PC-9 (cell line): ENCODE data around the gene HAUS5. TPM values are rescaled to one million over a fixed set of nuclear protein-coding genes. Genes with fewer than 3 reads are reported as not detected.
"Not testable (repeated sequence)": the region's sequence is repeated elsewhere in the genome, so short reads cannot be mapped to it uniquely, and the experiment has no call there.

ENCODE experiments used
- BruUV-seq: library from RNA; stranded (reverse); fragments of 400-500 nt; replicated peaks from 2 replicates; lab custom pipeline; 2021; lab: Mats Ljungman, UMichigan
- CTCF ChIA-PET: fragments of 300-600 bp; sonication (Branson Sonifier 250); formaldehyde crosslinking; loops from one replicate; lab custom pipeline; 2022; ENCODE audit warnings: antibody characterized with exemption; lab: Charles Lee
- POLR2A ChIA-PET: fragments of 300-600 bp; sonication (Branson Sonifier 250); formaldehyde crosslinking; loops from one replicate; lab custom pipeline; 2022; ENCODE audit warnings: antibody characterized with exemption; ENCODE audit not compliant: unreplicated experiment; lab: Charles Lee
- DNase-seq, 2 experiments: peaks; one replicate each; pipeline versions ENCODE4 v3.0.0 to v3.0.0-alpha.2; 2015 to 2022; ENCODE audit warnings: mixed read lengths in 1 of 2
- H2AFZ ChIP-seq: fragments of 200-600 bp; sonication (generic); 2 replicates; pipeline ENCODE4 v1.8.1; 2017; ENCODE audit warnings: antibody characterized with exemption
- H3F3A ChIP-seq: fragments of 200-600 bp; sonication (generic); 2 replicates; pipeline ENCODE4 v1.8.1; 2017; ENCODE audit warnings: antibody characterized with exemption, mild to moderate bottlenecking, low read depth; ENCODE audit not compliant: insufficient read depth
- H3K27ac ChIP-seq: fragments of 200-600 bp; sonication (generic); 2 replicates; pipeline ENCODE4 v1.6.1; 2016; ENCODE audit warnings: mixed run types
- H3K27me3 ChIP-seq: fragments of 200-600 bp; sonication (generic); 2 replicates; pipeline ENCODE4 v1.6.1; 2016; ENCODE audit warnings: low read depth, mixed run types; ENCODE audit not compliant: insufficient read depth
- H3K36me3 ChIP-seq: fragments of 200-600 bp; sonication (generic); 2 replicates; pipeline ENCODE4 v1.6.1; 2016; ENCODE audit warnings: low read depth, mixed run types
- H3K4me1 ChIP-seq: fragments of 200-600 bp; sonication (generic); replicated peaks from 2 replicates; pipeline ENCODE4 v1.6.1; 2016; ENCODE audit warnings: mixed run types; ENCODE audit not compliant: insufficient read depth
- H3K4me2 ChIP-seq: fragments of 200-600 bp; sonication (generic); 2 replicates; pipeline ENCODE4 v1.6.1; 2017; ENCODE audit warnings: mixed run types
- H3K4me3 ChIP-seq: fragments of 200-600 bp; sonication (generic); 2 replicates; pipeline ENCODE4 v1.6.1; 2016; ENCODE audit warnings: mixed run types
- H3K79me2 ChIP-seq: fragments of 200-600 bp; sonication (generic); 2 replicates; pipeline ENCODE4 v1.6.1; 2017; ENCODE audit warnings: low read depth, mixed run types
- H3K9me2 ChIP-seq: fragments of 200-600 bp; sonication (generic); 2 replicates; pipeline ENCODE4 v1.8.1; 2017; ENCODE audit warnings: mild to moderate bottlenecking; ENCODE audit not compliant: insufficient read depth
- H3K9me3 ChIP-seq: fragments of 200-600 bp; sonication (generic); 2 replicates; pipeline ENCODE4 v1.8.1; 2016; ENCODE audit warnings: low read depth; ENCODE audit not compliant: insufficient read depth
- H4K20me1 ChIP-seq: fragments of 200-600 bp; sonication (generic); 2 replicates; pipeline ENCODE4 v1.8.1; 2017; ENCODE audit not compliant: insufficient read depth
- CTCF ChIP-seq: fragments of 200-600 bp; sonication (generic); conservative IDR thresholded peaks from 2 replicates; pipeline ENCODE4 v1.6.1; 2017; ENCODE audit warnings: mixed run types, antibody characterized with exemption, mild to moderate bottlenecking, moderate library complexity
- EZH2 ChIP-seq: fragments of 200-600 bp; sonication (generic); IDR thresholded peaks from 2 replicates; pipeline ENCODE4 v1.8.0; 2017; ENCODE audit warnings: antibody characterized with exemption, low read depth
- intact Hi-C: fragments of 100-400 bp; cut with micrococcal nuclease; formaldehyde crosslinking; loops from one replicate; pipeline ENCODE4 v1.10.0; 2022; ENCODE audit not compliant: unreplicated experiment
- total RNA-seq: library from RNA; stranded (reverse); gene quantifications from 2 replicates; pipeline ENCODE4 v1.2.3, GENCODE V29; 2021

Gene HAUS5
- total RNA-seq, 1 experiment from 2014 or later: 21.7 TPM

GRCh38 chr19:35595928-35596327 lies 16.6 kb upstream of the HAUS5 start:
- no peaks in the 10 kb centered on the region for H3K79me2 ChIP-seq
- CTCF ChIA-PET: no interaction called here
- no peak for DNase-seq
- peaks cover 21% of the 10 kb centered on the region for H3F3A ChIP-seq
- TF ChIP-seq CTCF (no peak), EZH2 (no peak)
- H3K9me2 ChIP-seq: no peaks in the 10 kb centered on the region
- H3K4me1 ChIP-seq: peaks cover 12% of the 10 kb centered on the region; the same call in 1 of the 2 replicates
- H3K36me3 ChIP-seq: no peaks in the 10 kb centered on the region
- H3K27ac ChIP-seq: no peak overlapping the region
- no peaks in the 10 kb centered on the region for H4K20me1 ChIP-seq
- no peak overlapping the region for H3K4me3 ChIP-seq
- intact Hi-C loops: no loop called here
- H2AFZ ChIP-seq: no peak overlapping the region
- no peaks in the 10 kb centered on the region for H3K9me3 ChIP-seq
- no peak overlapping the region for H3K4me2 ChIP-seq
- POLR2A ChIA-PET: interaction anchor here (0.7 kb wide), 1 partner anchor 316 kb away, joined by 14 read pairs; no protein-coding TSS in a partner anchor
- no peaks in the 10 kb centered on the region for H3K27me3 ChIP-seq
- BruUV-seq: no TSS peak

- no TSS peak for BruUV-seq
- ChIA-PET POLR2A (no interaction called here), CTCF (no interaction called here)
- Histone ChIP-seq H3K27me3 (no peaks in the 10 kb centered on the region), H3F3A (peaks cover 21% of the 10 kb centered on the region), H3K4me3 (no peak overlapping the region), H3K4me2 (no peak overlapping the region), H3K27ac (no peak overlapping the region), H4K20me1 (no peaks in the 10 kb centered on the region), H3K4me1 (peaks cover 12% of the 10 kb centered on the region; the same call in 1 of the 2 replicates), H3K9me3 (no peaks in the 10 kb centered on the region), H3K9me2 (no peaks in the 10 kb centered on the region), H3K79me2 (no peaks in the 10 kb centered on the region), H3K36me3 (no peaks in the 10 kb centered on the region), H2AFZ (no peak overlapping the region)
- no peak for TF ChIP-seq CTCF
- TF ChIP-seq EZH2: no peak
- DNase-seq: no peak
- intact Hi-C loops: no loop called here
These were observed 16.1 kb upstream of the HAUS5 start for GRCh38 chr19:35596366-35596999.

- H3K9me2 ChIP-seq: no peaks in the 10 kb centered on the region
- POLR2A ChIA-PET: no interaction called here
- intact Hi-C loops: no loop called here
- H3F3A ChIP-seq: peaks cover 21% of the 10 kb centered on the region
- H3K27me3 ChIP-seq: no peaks in the 10 kb centered on the region
- no peak overlapping the region for H3K4me2 ChIP-seq
- no peaks in the 10 kb centered on the region for H3K79me2 ChIP-seq
- DNase-seq: no peak
- CTCF ChIA-PET: no interaction called here
- H2AFZ ChIP-seq: no peak overlapping the region
- no peak for TF ChIP-seq EZH2
- peaks cover 25% of the 10 kb centered on the region for H3K4me1 ChIP-seq
- peaks cover 1% of the 10 kb centered on the region; the same call in 1 of the 2 replicates for H3K9me3 ChIP-seq
- H3K27ac ChIP-seq: no peak overlapping the region
- no TSS peak for BruUV-seq
- no peaks in the 10 kb centered on the region for H3K36me3 ChIP-seq
- no peak overlapping the region for H3K4me3 ChIP-seq
- H4K20me1 ChIP-seq: no peaks in the 10 kb centered on the region
These were observed 10.6 kb upstream of the HAUS5 start for GRCh38 chr19:35601971-35602370.

- H3K4me3 ChIP-seq, H4K20me1 ChIP-seq, H3K9me2 ChIP-seq, CTCF ChIA-PET, DNase-seq, H3F3A ChIP-seq, H3K79me2 ChIP-seq, intact Hi-C loops, H3K27me3 ChIP-seq, H3K36me3 ChIP-seq, H2AFZ ChIP-seq: not testable (repeated sequence)
- peak overlapping the region; percentile 78 for H3K27ac ChIP-seq
- TSS peak; percentile 86 for BruUV-seq
- POLR2A ChIA-PET: interaction anchor here (0.6 kb wide), 1 partner anchor 110 kb away, joined by 3 read pairs; no protein-coding TSS in a partner anchor
- peaks cover 12% of the 10 kb centered on the region for H3K4me1 ChIP-seq
- H3K4me2 ChIP-seq: peak overlapping the region; percentile 54
- peaks cover 12% of the 10 kb centered on the region for H3K9me3 ChIP-seq
These were observed 8.1 kb upstream of the HAUS5 start for GRCh38 chr19:35604436-35604835.

DNA sequence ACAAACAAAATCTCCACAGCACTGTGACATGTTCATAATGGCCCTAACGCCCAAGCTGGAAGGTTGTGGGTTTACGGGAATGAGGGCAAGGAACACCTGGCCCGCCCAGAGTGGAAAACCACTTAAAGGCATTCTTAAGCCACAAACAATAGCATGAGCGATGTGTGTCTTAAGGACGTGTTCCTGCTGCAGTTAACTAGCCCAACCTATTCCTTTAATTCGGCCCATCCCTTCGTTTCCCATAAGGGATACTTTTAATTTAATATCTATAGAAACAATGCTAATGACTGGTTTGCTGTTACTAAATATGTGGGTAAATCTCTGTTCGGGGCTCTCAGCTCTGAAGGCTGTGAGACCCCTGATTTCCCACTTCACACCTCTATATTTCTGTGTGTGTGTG lies 5.4 kb upstream of the HAUS5 start:
- H3K27ac ChIP-seq, H3K27me3 ChIP-seq, H4K20me1 ChIP-seq, H3F3A ChIP-seq, intact Hi-C loops, H3K36me3 ChIP-seq, H3K4me2 ChIP-seq, H3K79me2 ChIP-seq, BruUV-seq, DNase-seq, H3K9me2 ChIP-seq, H3K4me3 ChIP-seq, CTCF ChIA-PET, H2AFZ ChIP-seq: not testable (repeated sequence)
- Histone ChIP-seq H3K9me3 (peaks cover 12% of the 10 kb centered on the region), H3K4me1 (peaks cover 17% of the 10 kb centered on the region)
- POLR2A ChIA-PET: interaction anchor here (0.5 kb wide), 1 partner anchor 261 kb away, joined by 3 read pairs; the partner anchor contains the start of gene APLP1
